ENCODE measurements around the gene PLXNB2. TPM values are rescaled to one million over a fixed set of nuclear protein-coding genes. Genes with fewer than 3 reads are reported as not detected.

The PLXNB2 gene
- total and polyA plus RNA-seq, 2 of the 4 experiments (the other 2 are of a cell fraction), result 73.1 to 202 TPM

DNA sequence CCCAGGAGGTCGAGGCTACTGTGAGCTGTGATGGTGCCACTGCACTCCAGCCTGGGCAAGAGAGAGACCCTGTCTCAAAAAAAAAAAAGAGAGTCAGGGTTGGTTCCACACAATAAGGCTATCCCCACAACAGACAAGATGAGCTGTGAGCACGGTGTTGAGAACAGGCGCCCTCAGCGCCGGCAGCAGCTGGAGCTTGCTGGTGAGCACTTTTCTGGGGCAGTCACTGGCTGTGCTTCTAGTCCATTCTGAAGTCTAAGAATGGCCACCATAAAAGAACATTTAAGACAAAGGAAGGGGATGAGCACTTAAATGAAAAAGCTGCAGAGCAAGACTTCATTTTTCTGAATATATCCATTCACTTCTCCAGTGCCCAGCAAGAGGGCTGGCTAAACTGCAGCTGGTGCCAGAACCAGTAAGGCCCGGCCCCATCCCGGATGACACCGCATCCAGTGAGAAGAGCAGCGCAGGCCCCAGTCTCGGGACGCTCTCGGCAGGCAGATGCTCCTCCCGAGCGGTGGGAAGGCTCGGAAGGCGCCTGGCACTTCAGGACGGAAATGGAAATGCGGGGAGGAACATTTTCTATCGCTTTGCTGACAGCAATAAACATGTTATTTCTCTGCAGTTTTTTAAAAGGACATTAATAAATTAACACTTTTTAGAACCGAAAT, 74.8 kb downstream of the PLXNB2 start:
- Histone ChIP-seq H4K5ac (ENCODE audit: low read depth, low read length) (no peak overlapping the region), H2AK9ac (replicated peaks; ENCODE audit: low read depth, low read length, poor library complexity) (no peak overlapping the region), H4K8ac (ENCODE audit: low read depth in 2 of 2, low read length in 2 of 2) (no peak overlapping the region), H3K27ac (ENCODE audit: insufficient read depth, low read length) (no peak overlapping the region), H3K4me3 (ENCODE audit: insufficient read depth, low read depth, low read length) (no peak overlapping the region), H3K23ac (ENCODE audit: low read depth, low read length) (no peak overlapping the region), H3K56ac (ENCODE audit: extremely low read depth, insufficient read depth, low read length) (no peak overlapping the region), H3K4ac (ENCODE audit: low read depth, low read length) (no peak overlapping the region), H3K4me1 (ENCODE audit: control insufficient read depth, insufficient read depth, low read length) (no peaks in the 10 kb centered on the region), H3K4me2 (ENCODE audit: low read depth, low read length) (no peak overlapping the region), H3K9me1 (ENCODE audit: insufficient read depth, low read length) (peaks cover 14% of the 10 kb centered on the region), H3K14ac (replicated peaks; ENCODE audit: low read depth, low read length) (no peak overlapping the region), H2AFZ (replicated peaks; ENCODE audit: low read length, poor library complexity) (no peak overlapping the region), H3K36me3 (ENCODE audit: control insufficient read depth, insufficient read depth, low read length) (peaks cover 38% of the 10 kb centered on the region), H4K20me1 (ENCODE audit: insufficient read depth, low read length) (peaks cover 34% of the 10 kb centered on the region), H2BK20ac (ENCODE audit: low read depth, low read length) (no peak overlapping the region), H3K18ac (ENCODE audit: low read depth, low read length) (no peak overlapping the region), H3K9me3 (ENCODE audit: control insufficient read depth, insufficient read depth, low read length) (no peaks in the 10 kb centered on the region), H4K91ac (ENCODE audit: insufficient read depth, low read depth, low read length) (no peak overlapping the region), H2BK15ac (ENCODE audit: low read depth, low read length) (no peak overlapping the region), H3K27me3 (ENCODE audit: control insufficient read depth, insufficient read depth, low read length) (no peaks in the 10 kb centered on the region), H2BK120ac (ENCODE audit: low read depth, low read length) (no peak overlapping the region), H2BK5ac (ENCODE audit: low read depth, low read length, poor library complexity, severe bottlenecking) (no peak overlapping the region), H3K9ac (ENCODE audit: low read depth, low read length) (no peak overlapping the region), H2AK5ac (ENCODE audit: low read depth, low read length) (no peak overlapping the region), H3K79me1 (ENCODE audit: low read depth in 1 of 2, low read length in 2 of 2) (peaks cover 9 to 47% of the 10 kb centered on the region in 2 experiments)
- ChIA-PET POLR2A (ENCODE audit: unreplicated experiment) (no interaction called here), CTCF (no interaction called here)
- no TSS peak for BruUV-seq (replicated peaks)
- intact Hi-C loops (cut with micrococcal nuclease), result no loop called here
- no peak for DNase-seq
- WGBS, 2 experiments (ENCODE audit: extremely low coverage in 2 of 2, insufficient read length in 1 of 2), result 92% methylated on average over 9 of the region's 20 CpGs; no CpG with 5 or more reads in 1 of the 2 experiments
- TF ChIP-seq, protein P1, sequence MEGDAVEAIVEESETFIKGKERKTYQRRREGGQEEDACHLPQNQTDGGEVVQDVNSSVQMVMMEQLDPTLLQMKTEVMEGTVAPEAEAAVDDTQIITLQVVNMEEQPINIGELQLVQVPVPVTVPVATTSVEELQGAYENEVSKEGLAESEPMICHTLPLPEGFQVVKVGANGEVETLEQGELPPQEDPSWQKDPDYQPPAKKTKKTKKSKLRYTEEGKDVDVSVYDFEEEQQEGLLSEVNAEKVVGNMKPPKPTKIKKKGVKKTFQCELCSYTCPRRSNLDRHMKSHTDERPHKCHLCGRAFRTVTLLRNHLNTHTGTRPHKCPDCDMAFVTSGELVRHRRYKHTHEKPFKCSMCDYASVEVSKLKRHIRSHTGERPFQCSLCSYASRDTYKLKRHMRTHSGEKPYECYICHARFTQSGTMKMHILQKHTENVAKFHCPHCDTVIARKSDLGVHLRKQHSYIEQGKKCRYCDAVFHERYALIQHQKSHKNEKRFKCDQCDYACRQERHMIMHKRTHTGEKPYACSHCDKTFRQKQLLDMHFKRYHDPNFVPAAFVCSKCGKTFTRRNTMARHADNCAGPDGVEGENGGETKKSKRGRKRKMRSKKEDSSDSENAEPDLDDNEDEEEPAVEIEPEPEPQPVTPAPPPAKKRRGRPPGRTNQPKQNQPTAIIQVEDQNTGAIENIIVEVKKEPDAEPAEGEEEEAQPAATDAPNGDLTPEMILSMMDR (conservative IDR thresholded peaks at IDR 0.05; ENCODE audit: low read depth, low read length), result no peak
- TF ChIP-seq, protein P2, sequence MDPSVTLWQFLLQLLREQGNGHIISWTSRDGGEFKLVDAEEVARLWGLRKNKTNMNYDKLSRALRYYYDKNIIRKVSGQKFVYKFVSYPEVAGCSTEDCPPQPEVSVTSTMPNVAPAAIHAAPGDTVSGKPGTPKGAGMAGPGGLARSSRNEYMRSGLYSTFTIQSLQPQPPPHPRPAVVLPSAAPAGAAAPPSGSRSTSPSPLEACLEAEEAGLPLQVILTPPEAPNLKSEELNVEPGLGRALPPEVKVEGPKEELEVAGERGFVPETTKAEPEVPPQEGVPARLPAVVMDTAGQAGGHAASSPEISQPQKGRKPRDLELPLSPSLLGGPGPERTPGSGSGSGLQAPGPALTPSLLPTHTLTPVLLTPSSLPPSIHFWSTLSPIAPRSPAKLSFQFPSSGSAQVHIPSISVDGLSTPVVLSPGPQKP (IDR thresholded peaks at IDR 0.05; ENCODE audit: borderline replicate concordance, low read depth, low read length), result no peak
- no peak for TF ChIP-seq RAD21 (IDR thresholded peaks at IDR 0.05; ENCODE audit: low read length)
- ATAC-seq (ENCODE audit: low read depth), result no peak
- dilution Hi-C loops (cut with HindIII; ENCODE audit: low sequenced_read_pairs, unreplicated experiment), result no loop called here
- in situ Hi-C loops (cut with MboI; ENCODE audit: low sequenced_read_pairs), result no loop called here
